HG02571 (cell line): ENCODE results near the gene NCK2.

Experiments used
- ATAC-seq: cut with Tn5 transposase; IDR thresholded peaks from one replicate; pipeline ENCODE4 v1.9.1; 2021; ENCODE audit warnings: mild to moderate bottlenecking, moderate library complexity; ENCODE audit not compliant: unreplicated experiment

NCK2 gene

DNA sequence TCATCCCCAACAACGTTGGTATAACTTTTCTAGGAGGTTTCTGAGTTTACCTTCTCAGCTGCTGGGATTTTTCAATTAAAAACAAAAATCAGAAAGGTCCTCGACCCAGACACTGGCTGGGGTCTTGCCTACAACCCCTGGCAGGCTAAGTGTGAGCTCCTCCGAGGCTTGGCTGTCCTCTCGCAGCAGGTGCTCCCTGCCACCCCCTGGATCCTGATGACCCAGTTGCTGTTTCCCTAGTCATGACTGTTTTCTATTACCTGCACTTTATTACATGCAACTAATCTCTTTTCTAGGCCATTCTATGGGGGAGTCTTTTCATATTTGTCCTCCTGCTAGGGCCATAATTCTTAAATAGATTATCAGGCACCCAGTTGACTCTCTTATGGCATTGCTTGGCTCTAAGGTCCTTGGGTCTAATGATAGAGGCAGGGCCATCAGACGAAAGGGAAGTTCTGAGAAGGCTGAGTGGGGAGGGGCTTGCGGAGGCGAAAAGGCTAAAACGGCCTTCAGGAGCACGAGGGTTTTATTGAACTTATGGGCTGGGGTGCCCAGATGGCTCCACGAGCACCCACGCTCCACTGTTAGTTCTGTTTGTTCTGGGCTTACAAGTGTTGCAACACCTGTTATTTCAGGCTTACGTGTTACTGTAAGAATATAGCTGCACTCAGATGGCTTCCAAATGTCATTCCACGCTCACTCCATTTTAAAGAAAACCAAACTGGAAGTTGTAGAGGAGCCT lies 166.0 kb downstream of the NCK2 start:
- no peak for ATAC-seq

DNA sequence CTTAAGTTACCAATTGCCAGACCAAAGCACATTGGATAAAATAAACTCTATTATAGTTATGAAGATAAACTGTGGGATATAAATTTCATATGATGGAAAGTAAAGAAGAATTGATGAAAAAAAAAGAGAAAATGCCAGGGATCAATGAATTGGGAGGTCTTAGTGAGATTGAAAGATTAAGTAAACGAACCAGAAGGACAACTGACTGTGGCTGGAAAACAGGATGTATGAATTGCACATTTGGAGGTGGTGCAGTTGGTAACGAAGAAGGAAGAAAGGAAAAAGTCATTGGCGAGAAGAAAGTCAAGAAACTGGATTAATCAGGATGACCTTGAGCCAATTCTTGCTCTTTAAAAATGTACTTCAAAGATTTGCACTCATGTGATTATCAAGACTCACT lies 166.7 kb downstream of the NCK2 start:
- no peak for ATAC-seq

DNA sequence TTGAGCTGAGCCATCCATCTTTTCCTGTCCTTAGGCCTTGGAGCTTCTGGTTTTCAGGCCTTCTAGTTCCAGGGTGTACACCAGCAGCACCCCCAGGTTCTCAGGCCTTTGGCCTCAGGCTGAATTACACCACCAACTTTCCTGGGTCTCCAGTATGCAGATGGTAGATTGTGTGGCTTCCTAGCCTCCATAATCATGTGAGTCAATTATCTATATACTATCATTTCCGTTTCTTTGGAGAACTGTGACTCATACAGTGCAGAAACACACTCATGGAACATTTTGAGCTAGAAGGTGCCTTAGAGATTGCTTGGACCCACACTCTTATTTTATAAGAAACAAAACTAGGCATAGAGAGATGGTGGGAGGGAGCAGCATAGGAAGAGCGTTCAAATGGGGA lies 167.4 kb downstream of the NCK2 start:
- ATAC-seq, result no peak

DNA sequence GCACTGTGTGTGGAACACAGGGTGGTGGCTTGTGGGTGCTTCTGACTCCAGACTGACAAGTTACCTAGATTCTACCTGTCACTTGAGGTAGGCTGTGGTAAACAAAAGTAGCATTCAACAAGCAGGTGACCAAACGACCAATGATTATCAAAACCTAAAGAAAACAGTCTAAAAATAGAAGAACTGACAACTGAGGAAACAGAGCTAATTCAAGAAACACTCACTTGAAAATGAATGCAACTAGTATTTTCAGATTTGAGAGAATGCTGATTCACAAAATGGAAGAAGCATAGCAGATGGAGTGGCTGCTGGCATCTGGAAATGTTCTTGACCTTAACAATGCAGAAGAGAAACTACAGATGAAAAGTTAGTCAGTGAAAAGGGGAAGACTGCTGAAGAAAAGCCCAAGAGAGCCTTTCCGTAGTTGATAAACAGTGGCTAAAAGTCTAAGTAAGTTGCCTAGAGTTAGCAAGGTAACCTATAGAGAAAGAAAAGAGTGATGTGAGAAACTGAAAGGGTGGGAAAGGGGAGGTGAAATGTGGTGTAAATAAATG lies 170.4 kb downstream of the NCK2 start:
- ATAC-seq, result no peak

DNA sequence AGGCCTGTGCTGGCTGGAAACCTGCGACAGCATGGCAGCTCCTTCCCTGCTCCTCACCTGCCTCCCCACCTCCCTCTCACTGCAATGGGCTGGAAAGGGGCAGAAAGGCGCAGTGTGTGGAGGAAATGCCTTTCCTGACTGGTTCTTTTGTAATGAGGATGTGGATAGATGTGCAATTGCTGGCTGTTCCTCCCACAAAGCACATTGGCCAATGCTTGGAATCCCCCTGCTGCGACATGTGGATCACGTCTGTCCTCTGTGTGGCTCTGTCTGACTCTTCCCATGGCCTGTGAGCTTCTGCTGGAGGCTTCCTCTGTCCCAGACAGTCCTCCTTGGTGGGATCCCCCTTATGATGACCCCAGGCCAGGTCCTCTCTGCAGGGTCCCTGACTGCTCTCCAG lies 172.5 kb downstream of the NCK2 start:
- ATAC-seq, result no peak

DNA sequence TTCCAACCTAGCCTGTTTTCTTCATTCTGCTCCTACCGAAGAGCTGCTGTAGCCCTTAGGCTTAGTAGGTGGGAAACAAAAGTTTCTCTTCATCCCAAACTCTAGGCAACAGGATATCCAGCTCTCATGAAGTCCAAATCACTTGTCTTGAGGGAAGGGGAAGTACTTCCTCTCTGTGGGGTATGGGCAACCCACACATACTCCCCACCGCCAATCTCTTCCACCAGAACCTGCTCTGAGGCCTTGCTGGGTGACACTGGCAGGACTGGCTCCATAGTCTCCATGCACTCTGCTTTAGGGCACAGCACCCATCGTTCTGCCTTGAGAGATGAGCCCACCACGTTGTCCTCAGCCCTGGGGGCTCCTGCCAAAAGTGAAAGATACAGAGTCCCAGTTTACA lies 173.0 kb downstream of the NCK2 start:
- no peak for ATAC-seq

DNA sequence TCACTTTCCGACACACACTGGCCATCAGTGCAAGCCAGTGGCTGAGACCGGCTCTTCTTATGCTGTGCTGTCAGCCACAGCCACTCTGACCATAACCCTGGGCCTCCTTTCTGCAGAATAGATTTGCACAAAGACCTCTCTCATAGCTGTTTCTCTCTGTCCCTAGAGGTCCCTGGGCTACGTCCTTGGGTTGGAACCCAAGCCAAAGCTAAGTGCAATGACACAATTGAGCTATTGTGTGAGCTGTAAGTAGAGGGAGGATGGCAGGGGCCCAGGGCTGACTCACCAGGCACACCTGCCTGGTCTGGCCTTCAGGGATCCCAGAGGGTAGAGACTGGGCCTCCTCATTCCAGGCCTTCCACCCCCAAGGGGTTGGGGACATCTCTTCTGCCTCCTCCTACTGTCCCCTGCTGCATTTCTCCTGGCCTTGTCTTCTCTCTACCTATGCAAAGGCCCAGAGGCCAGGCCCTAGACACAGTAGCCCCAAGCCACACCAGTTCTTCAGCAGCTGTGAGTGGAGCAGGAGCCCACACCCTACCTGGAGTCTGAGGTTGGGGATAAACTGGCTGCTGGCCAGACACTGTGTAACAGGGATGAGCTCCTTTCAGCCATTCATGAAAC lies 174.6 kb downstream of the NCK2 start:
- no peak for ATAC-seq

DNA sequence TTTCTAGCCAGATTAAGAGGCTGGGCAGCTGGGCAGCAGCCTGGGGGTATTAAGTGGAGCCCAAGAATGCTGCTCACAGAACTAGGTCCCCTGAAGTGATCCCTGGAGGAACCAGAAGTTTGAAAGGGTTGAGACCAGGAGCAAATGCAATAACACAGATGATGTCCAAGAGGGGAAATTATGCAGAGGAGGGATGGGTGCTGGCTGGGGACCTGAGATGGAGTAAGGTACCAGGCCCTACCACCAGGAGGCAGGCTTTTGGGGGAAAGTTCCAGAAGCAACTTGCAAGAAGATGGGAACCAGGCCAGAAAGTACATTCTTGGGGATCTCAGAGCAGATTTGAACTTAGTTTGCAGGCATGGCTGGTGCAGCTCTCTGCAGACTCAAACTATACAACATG lies 175.1 kb downstream of the NCK2 start:
- ATAC-seq, result no peak

DNA sequence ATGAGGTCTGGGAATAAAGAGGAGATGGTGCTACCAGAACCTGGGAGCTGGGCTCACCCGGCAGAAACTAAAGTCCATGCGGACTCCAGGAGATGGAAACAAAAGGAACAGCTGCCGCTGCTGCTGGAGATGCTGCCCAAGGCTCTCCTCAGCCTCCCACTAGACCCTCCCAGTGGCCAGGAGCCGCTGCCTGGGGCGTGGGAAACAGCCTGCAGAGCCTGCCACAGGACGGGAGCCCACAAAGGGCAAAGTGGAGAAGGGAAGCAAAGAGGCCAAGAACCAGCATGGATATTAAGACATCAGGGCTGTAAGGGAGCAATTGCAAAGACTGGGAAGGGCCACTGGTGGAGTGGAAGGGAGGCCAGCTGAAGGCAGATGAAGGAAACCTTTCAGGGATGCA lies 179.6 kb downstream of the NCK2 start:
- no peak for ATAC-seq

DNA sequence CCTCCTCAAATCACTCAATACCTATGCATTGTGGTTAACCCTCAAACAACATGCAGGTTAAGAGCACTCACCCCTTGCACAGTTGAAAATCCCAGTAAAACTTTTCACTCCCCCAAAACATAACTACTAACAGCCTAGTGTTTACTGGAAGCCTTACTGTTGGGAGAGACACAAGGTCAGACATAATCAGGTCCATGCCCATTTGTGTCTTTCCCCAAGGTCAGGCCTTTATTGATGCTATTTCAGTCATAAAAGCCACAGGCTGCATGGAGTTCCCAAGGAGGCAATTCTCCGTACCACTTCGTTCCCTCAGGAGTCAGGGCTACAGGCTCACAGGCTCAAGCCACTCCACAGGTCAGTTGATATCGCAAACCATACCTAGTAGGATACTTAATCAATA lies 180.2 kb downstream of the NCK2 start:
- no peak for ATAC-seq

DNA sequence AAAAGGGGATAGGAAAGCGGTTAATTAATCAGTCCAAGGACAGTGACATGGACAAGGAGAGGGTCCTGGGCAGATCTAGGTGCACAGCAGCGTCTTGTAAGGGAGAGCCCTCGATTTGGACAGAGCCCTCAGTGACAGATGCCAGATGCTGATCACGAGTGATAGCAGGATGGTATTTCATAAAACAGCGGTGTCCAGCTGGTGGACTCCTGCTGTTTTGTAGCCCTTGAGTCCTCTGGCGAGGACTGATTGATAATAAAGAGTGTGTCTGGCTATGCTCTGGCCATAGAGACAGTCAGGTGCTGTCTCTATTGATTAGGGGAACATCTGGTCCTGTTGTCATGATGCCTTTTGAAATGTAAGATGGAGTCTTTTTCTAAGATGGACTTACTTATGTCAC lies 180.7 kb downstream of the NCK2 start:
- no peak for ATAC-seq

DNA sequence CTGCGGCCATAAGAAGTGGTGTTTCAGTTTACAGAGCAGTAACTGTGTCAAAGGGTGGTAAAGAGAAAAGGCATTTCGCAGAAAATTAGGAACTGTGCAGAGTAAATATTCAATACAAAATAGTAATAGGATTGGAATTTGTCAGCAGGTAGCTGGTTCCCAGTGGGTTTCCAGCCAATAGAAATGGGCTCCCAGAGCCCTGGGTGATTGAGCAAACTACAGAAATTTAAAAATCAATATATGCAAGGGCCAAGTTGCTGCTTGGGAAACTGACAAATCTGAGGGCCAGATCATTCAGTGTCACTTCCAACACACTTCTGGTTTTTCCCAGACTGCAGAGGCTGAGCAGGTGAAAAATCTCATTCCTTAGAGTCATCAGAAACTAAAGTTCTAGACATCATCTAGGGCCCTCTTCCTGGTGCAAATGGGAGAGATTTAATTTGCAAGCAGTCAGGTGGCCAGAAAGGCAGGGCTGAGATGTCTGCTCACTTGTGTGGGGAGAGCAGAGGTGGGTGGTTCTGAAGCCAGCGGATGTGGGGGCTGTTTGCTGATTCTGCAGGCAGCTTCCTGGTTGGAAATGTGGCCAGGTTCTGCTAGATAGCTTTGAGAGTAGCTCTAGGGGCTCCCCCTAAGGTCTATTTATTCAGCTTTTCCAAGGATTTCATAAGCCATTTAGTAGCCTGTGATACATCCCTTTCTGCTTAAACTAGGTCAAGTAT lies 182.4 kb downstream of the NCK2 start:
- ATAC-seq, result no peak

DNA sequence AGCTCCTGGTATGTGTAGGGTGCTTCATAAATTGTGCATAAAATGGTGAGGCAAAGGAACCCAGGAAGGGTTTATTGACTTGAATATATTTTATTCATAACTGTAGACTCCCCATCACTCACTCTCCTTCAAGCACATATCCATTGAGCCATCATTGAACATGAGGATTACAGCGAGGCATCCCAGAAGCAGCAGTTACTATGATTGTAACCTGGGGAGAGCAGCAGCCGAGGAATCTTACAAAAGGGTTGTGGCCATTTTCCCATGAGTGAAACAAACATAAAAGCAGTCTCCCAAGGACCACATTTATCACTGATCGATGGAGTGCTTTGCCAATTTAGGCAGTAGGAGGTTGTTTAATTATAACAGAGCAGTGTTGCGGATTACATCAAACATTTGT lies 183.4 kb downstream of the NCK2 start:
- ATAC-seq, result no peak

DNA sequence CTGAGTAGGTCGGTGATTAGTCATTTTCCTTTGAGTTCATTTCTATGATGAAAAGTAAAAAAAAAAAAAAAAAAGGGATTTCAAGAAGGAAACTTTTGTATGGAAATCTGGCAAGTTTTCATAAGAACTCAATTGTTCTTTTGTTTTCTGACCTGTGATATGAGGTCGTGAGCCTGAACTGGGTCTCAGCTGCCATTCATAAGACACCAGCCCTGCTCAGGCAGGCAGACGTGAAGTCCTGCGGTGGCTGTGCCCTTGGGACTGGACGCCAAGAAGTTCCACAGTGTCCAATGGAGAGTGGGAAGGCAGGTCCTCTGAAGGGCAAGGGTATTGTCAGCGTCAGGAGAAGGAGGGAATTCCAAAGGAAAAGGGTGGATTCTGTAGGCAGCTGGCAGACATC lies 183.9 kb downstream of the NCK2 start:
- no peak for ATAC-seq

DNA sequence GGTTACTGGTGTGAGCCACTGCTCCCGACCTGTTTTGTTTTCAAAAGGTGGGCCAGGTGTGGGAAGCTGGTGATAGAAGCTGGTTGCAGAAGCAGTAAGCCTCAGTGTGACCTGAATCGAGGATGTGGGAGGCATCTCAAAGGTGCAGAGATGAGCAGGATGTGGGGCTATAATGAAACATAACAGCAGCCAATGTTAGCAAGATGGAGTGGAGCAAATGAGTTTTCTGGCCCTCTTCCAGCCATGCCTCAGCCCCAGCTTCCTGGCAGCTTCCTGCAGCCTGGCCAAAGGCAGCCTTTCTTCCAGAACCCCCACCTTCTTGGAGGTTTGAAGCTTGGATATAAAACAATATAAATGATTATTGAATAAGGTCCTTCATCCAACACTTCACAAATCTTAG lies 184.8 kb downstream of the NCK2 start:
- ATAC-seq, result no peak

DNA sequence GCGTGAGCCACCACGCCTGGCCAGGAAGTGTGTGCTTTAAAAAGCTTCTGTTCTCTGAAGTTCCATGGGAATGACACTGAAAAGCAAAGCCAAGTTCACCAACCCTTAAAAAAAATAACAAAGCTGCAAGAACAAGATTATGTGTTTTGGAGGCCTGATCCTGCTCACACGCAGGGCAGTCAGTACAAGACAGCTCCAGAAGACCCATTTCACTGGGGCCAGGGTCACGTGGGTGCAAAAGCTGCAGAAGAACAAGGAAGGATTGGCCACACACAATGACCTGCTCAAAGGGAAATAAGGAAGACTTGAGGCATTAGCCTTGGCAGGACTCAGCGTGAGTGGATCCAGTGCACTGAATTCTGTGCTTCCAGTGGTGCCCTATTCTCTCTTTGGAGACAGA lies 187.9 kb downstream of the NCK2 start:
- ATAC-seq, result no peak

DNA sequence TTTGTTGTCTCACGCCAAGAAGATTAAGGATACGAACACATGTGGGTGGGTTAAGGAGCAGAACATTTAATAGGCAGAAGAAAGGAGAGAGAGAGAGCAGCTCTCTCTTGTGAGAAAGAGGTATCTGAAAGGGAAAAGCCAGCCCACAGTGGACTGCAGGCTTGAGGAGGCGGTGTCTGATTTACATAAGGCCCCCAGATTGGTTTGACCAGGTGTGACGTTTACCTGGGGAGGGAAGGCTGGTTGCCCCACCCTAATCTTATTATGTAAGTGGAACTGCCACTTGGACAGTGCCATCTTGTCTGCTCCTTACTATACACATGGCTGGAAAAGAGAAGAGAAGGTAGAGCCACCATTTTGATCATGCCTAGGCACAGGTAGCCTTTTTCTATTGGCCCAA lies 189.2 kb downstream of the NCK2 start:
- ATAC-seq, result no peak

DNA sequence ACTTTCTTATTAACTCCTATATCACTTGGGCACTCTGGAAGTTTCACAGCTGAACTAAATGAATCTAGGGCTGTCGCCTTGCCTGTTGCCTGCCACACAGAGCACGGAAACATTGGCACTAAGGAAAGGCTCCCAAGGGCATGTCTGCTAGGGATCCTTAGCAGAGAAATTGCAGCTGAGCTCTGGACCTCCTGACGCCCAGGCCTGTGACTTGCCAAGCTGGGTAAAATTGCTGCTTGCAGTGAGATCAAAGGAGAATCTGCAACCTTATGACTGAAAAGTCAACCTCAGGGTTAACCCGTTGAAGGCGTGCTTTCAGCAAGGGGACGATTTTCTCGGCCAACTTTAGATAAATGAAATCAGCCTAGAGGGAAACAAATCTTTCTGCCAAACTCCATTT lies 189.8 kb downstream of the NCK2 start:
- no peak for ATAC-seq

DNA sequence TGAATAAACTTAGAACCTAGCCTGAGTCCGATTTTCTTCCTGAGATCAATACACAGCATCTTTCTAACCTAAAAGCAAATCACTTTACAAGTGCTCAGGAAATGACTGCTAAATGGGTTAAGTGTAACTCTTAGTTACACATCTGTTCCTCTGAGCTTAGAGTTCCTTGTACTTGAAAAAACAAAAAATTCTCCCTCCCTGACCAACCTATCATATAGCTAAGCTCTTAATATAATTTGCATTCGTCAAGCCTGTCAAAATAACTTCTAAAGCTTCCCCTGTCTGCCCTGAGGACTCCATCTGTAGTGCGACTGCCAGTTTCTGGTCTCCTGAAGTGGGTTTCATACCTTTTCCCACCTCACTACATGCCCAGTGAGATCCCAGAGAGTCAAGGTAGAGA lies 190.4 kb downstream of the NCK2 start:
- ATAC-seq, result no peak

DNA sequence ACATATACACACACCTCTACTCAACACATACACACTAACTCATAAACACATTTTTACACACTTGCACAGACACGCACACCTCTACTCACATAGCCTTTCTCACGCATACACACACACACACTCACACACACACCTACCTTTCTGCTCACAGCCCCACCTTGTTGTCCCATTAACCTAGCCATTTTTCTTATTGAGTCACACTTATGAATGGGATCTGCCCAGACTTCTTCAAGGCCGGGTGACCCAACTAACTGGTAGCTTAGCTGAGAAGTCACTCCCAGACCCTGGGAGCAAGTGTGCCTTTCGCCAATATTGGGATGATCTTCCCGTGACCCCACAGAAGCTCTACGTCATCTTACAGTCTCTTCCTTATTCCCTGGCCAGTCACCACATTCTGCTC lies 192.2 kb downstream of the NCK2 start:
- ATAC-seq, result no peak

DNA sequence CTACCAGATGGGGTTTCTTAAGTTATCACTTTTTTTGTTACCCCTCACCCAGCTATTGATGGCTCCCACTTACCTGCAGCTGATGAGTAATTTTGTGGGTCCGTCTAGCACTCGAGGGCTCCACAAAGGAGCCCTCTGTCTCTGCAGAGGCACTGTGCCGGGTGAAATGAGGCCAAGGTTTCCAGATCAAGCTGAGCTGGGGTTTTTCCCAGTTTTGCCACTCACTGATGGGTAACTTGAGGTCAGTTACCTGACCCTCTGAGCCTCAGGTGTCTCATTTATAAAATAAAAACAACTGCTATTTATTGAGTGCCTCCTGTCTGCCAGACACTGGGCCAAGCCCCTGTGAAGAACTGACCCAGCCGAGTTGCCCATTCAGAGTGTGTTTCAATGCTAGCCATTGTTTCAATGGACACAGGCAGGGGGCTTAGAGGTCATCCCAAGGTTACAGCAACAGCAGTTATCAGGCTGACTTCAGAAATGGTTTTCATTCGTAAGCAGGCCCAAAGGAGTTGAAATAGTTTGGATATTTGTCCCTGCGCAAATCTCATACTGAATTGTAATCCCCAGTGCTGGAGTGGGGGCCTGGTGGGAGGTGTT lies 192.9 kb downstream of the NCK2 start:
- no peak for ATAC-seq
